Ureter (tissue), 1 donor: ENCODE results near the gene KIAA0319L. TPM values are rescaled to one million over a fixed set of nuclear protein-coding genes. Genes with fewer than 3 reads are reported as not detected.
"Not testable (repeated sequence)": the region's sequence is repeated elsewhere in the genome, so short reads cannot be mapped to it uniquely, and the experiment has no call there.

Source experiments
- DNase-seq: peaks from one replicate; pipeline ENCODE4 v3.0.0-alpha.2; 2020; ENCODE audit warnings: low spot score
- total RNA-seq: library from RNA; stranded (reverse); gene quantifications from one replicate; pipeline ENCODE4 v1.2.4, GENCODE V29; 2023
- donor health status: DM: yes; HTN: yes; CAD: no.

KIAA0319L gene
- 74.6 TPM for total RNA-seq

DNA sequence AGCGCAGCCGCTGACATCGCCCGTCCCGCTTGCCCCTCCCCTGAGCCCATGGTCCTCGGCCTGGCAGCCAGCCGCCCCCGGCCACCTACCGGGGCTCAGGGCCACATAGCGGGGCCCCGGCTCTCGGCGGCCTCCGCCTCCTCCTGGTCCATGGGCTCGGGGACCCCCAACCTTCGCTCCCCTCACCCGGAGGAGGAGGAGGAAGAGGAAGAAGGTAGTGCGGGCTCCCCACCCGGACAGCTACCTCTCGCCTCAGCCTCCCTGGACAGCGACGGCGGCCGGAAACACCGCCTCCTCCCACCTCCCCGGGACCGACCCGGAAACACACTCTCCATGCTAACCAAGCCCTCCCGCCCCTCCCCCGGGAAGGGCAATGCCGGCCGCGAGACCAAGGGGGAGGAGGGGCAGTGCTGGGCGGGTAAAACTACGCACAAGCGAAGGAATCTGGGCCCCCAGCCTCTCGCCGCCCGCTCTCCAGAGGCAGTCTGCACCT, at the start of gene KIAA0319L:
TSS of gene KIAA0319L (minus strand) at position 286 of the 493 bp plus-strand sequence. CDS start 2,912 bp downstream, outside the sequence.
- peak; percentile 90 for DNase-seq

GRCh38 chr1:35605867-35606182, 48.6 kb upstream of the KIAA0319L start:
- no peak for DNase-seq

GRCh38 chr1:35605071-35605866, 48.1 kb upstream of the KIAA0319L start:
- DNase-seq = no peak

GRCh38 chr1:35603941-35604340, 46.7 kb upstream of the KIAA0319L start:
- DNase-seq = no peak

GRCh38 chr1:35603468-35603867, 46.3 kb upstream of the KIAA0319L start:
- no peak for DNase-seq

DNA sequence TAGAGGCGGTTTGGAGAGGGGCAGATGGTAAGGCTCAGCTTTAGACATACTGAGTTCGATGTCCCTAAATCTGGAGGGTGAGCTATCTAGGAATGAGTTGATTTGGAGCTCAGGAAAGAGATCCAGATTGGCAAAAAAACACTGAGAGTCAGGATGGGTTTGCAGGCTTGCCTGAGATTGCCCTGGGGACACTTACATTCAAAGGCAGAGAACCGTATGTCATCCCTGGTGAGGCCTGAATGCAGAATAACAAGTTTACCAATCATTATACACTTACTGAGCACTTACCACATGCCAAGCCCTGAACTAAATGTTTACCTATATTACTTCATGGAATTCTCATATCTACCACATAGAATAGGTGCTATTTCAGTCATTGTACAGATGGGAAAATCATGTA, 43.4 kb upstream of the KIAA0319L start:
- DNase-seq = no peak

GRCh38 chr1:35599411-35599810, 42.2 kb upstream of the KIAA0319L start:
- DNase-seq = no peak

DNA sequence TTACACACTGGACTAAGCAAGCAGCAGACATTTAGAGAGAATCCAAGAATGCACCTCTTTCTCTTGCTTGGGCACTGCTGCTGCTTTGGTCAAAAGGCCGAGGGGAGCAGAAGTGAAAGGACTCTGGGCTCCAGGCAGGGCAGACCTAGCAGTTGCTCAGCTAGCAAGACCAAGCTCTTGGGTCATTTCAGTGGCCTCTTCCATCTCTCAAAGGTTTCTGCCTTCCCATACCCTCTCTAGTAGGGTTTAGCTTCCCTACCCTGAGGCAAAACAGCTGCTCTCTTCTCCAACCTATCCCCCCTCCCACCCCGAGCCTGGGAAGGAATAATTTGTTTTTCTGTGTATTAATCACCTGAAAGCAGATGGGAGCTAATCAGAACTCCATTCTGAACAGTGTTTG, 41.7 kb upstream of the KIAA0319L start:
- DNase-seq = no peak

DNA sequence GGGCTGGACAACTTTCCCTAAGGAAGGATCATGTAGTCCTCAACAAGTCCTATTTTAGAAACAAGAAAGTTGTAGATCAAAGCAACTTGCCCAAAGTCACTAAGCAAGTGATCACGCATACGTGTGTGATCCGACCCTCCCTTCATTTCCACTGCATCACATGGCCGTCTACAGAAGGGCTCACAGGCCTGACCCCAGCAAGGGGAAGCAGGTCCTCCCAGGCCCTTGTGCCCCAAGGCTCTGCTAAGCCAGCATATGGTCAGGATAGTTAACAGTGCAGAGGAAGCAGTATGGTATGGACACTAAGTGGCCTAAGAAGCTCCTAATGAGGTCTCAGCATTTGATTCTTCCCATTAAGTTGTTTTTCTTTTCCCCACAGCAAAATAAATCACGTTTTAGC, 40.7 kb upstream of the KIAA0319L start:
- no peak for DNase-seq

DNA sequence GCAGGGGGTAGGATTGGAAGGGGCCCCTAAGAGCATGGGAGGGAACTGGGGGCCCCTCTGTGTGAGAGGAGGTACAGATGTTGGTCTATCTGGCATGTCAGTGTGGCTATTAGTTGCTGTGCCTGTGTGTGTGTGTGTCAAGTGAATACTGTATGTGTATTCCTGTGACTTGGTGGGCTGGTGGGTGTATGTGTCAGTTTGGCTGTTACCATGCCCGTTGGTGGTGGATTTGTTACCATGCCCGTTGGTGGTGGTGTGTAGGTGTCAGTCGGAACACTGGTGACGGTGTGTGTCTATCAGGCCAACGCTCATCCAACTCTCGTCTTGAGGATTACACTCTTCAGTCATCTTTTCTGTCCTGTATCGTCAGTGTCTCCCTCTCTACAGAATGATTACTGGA, 38.5 kb upstream of the KIAA0319L start:
- DNase-seq = no peak

- DNase-seq = no peak
Observed at GRCh38 chr1:35594005-35594760, 37.0 kb upstream of the KIAA0319L start.

DNA sequence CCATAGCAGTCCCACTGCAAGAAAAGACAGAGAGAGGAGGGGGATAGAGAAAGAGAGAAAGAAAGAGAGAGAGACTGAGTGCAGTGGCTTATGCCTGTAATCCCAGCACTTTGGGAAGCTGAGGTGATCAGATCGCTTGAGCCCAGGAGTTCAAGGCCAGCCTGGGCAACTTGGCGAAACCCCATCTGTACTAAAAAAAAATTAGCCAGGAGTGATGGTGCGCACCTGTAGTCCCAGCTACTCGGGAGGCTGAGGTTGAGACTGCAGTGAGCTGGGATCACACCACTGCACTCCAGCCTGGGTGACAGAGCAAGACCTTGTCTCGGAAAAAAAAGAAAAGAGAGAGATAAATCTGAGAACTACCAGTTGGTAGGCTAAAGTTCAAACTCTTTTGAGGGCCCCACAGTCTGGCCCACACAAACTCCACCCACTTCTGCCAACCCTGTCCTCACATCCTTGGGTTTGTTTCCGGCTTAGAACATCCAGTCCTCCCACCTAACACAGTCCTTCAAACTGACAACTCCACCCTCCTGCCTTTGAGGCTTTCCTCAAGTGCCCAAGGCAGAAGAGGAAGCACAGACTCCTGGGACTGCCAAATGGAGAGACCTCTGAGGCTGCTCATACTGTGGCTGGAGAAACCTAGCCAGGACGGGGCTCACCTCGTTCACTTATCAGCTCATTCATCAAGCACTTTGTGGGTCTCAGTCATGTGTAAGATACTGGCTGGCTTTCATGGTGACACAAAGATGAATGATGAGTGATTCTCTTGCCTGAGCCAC, 36.0 kb upstream of the KIAA0319L start:
- no peak for DNase-seq

- no peak for DNase-seq
Observed at GRCh38 chr1:35591211-35591610, 34.0 kb upstream of the KIAA0319L start.

DNA sequence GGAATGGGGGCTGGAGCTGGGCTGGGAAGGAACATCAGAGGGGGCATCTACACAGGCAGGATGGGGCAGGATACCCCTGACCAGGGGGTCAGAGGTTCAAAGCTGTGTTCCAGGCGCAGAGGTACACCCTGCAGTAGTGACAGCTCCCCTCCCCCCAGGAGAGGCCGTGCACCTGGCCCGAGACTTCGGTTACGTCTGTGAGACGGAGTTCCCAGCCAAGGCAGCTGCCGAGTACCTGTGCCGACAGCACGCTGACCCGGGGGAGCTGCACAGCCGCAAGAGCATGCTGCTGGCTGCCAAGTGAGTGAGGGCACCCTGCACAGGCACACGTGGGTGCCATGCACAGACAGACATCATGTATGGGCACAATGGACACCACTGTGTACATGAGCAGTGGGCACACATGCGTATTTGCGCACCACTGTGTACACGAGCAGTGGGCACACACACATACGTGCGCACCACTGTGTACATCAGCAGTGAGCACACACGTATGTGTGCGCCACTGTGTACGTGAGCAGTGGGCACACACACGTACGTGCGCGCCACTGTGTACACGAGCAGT, 33.4 kb upstream of the KIAA0319L start:
- no peak for DNase-seq

- no peak for DNase-seq
Observed at GRCh38 chr1:35589516-35590427, 32.6 kb upstream of the KIAA0319L start.

- DNase-seq = no peak
Observed at GRCh38 chr1:35588197-35588910, 31.2 kb upstream of the KIAA0319L start.

- no peak for DNase-seq
Observed at GRCh38 chr1:35587736-35588135, 30.5 kb upstream of the KIAA0319L start.

GRCh38 chr1:35586808-35587207, 29.6 kb upstream of the KIAA0319L start:
- DNase-seq = no peak

GRCh38 chr1:35585805-35586204, 28.6 kb upstream of the KIAA0319L start:
- not testable (repeated sequence) for DNase-seq

DNA sequence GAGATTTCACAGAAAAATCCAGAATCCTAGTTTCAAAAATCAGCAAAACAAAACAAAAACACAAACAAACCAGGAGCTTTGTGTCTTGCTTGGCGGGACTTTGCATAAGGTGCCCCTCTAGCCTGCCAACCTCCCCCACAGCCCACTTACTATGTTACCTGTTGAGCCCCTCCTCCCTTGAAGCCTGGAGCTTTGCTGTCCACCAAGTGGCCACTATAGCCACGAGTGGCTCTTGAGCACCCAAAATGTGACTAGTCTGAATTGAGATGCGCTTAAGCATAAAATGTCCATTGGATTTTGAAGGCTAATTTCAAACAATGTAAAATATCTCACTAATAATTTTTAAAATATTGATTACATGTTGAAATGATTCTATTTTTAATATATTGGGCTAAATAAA, 28.1 kb upstream of the KIAA0319L start:
- DNase-seq = no peak
